Measurements from ENCODE around the gene ATP13A4.
A peak's percentile ranks its signal among the peaks of the same experiment; 100 is the strongest.
"Not testable (repeated sequence)": the region's sequence is repeated elsewhere in the genome, so short reads cannot be mapped to it uniquely, and the experiment has no call there.

The ATP13A4 gene

DNA sequence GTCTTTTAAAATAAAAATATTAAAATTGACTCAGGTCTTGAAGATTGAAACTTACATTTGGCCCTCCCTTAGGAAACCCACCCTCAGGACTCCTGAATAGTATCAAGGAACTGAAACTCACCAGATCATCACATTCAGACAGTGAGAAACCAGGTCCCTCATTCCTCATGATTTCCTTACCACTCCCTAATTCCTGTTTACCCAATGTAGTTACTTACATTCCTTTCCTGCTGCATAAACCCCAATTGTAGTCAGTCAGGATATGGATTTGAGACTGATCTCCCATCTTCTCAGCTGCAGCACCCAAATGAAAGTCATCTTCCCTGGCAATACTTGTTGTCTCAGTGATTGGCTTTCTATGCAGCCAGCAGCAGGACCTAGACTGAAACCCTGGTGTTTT lies 8.6 kb downstream of the ATP13A4 start:
- peak; percentile 65 for DNase-seq (ENCODE audit: low read depth)
- TF ChIP-seq, protein P1, sequence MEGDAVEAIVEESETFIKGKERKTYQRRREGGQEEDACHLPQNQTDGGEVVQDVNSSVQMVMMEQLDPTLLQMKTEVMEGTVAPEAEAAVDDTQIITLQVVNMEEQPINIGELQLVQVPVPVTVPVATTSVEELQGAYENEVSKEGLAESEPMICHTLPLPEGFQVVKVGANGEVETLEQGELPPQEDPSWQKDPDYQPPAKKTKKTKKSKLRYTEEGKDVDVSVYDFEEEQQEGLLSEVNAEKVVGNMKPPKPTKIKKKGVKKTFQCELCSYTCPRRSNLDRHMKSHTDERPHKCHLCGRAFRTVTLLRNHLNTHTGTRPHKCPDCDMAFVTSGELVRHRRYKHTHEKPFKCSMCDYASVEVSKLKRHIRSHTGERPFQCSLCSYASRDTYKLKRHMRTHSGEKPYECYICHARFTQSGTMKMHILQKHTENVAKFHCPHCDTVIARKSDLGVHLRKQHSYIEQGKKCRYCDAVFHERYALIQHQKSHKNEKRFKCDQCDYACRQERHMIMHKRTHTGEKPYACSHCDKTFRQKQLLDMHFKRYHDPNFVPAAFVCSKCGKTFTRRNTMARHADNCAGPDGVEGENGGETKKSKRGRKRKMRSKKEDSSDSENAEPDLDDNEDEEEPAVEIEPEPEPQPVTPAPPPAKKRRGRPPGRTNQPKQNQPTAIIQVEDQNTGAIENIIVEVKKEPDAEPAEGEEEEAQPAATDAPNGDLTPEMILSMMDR (IDR thresholded peaks at IDR 0.05; ENCODE audit: insufficient read depth, low read depth, low read length, missing control alignments) = no peak
- no peak overlapping the region for H3K4me3 ChIP-seq (ENCODE audit: low read length)

DNA sequence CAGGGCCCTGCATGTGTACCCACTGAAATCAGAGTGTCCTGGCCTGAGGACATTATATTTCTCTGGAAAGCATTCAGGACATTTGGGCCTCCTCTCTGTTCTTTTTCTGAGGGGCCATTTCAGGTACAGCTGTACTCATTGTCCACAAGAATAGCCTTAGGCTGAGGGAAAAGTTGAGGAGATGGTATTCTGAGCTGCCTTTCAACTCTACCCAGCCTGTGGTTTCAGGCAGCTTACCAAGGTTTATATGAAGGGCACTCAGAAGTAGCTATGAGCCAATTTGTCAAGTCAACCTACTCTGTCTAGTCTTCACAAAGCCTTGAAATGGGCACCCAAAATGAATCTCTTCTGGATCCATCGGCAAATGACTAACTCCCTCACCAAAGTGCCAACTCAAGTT lies 9.4 kb downstream of the ATP13A4 start:
- no peak overlapping the region for H3K4me3 ChIP-seq (ENCODE audit: low read length)
- TF ChIP-seq, protein P1 (IDR thresholded peaks at IDR 0.05; ENCODE audit: insufficient read depth, low read depth, low read length, missing control alignments) = no peak
- no peak for DNase-seq (ENCODE audit: low read depth)

DNA sequence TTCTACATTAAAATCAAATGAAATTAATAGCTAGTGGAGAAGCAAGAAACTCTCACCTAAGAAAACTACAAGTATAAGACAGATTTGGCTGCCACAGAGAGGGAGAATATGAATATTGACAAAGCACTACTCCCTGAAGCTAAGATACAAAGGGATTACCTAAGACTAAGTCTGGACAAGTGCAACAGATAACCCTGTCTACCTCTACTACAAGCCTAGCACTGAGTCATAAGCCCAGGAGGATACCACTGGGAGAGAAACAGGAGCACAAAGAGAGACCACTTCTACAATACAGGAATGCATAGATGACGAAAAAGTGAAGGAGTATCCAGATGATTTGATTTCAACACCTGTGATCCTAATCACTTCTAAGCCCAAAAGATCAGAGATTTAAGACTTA lies 10.4 kb downstream of the ATP13A4 start:
- TF ChIP-seq, protein P1 (IDR thresholded peaks at IDR 0.05; ENCODE audit: insufficient read depth, low read depth, low read length, missing control alignments) = no peak
- peak; percentile 30 for DNase-seq (ENCODE audit: low read depth)

DNA sequence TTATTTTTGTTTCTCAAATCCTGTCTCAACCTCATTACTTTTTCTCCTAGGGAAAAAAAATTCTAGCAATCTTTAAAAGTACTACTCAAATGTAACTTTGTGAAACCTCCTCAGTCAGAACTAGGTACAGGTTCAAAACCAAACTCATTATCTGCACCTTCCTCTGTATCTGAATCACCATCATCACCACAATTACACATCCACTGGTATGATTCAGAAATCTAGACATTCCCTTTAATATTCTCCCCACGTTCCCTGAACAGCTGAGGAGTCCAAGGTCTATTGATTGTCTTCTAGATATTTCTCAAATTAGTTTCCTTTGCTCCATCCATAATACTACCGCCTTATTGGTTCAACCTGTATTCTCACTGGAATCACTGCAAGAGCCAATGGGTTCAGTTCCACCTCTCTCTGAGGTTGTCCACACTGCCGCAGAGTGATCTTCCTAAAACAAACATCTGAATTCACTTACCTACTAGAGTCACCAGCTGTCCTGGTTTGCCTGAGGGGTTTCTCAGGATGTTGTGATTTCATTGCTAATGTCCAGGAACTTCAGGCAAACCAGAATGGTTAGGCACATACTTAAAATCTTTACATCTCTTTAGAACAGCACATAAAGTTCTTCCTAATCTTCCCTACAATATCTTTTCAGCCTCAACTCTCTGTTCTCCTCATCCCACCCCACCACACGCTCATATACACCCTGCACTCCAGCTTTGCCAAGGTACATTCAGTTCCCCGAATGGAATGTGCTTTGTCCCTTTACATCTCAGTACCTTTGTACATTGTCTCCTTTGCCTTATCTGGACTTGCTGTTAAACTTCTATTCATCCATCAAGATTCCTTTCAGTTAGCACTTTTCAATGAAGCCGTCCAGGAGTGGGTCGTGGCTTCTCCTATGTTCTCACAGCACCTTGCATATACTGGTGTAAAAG lies 24.2 kb downstream of the ATP13A4 start:
- peak; percentile 40 for DNase-seq (ENCODE audit: low read depth)
- TF ChIP-seq, protein P1 (IDR thresholded peaks at IDR 0.05; ENCODE audit: insufficient read depth, low read depth, low read length, missing control alignments) = no peak
- H3K4me3 ChIP-seq (ENCODE audit: low read length) = no peak overlapping the region

More for the DNA sequence above, 10.4 kb downstream of the ATP13A4 start:
- H3K4me3 ChIP-seq (ENCODE audit: low read length) = no peak overlapping the region

DNA sequence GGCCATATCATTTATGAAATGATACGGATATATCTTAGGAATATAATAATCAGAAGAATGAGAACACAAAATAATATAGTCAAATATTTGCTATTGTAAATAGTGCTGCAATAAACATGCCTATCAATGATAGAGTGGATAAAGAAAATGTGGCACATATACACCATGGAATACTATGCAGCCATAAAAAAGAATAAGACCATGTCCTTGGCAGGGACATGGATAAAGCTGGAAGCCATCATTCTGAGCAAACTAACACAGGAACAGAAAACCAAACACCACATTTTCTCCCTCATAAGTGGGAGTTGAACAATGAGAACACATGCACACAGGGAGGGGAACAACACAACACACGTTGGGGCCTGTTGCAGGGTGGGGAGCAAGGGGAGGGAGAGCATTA lies 28.6 kb downstream of the ATP13A4 start:
- H3K4me3 ChIP-seq (ENCODE audit: low read length); DNase-seq (ENCODE audit: low read depth): not testable (repeated sequence)

DNA sequence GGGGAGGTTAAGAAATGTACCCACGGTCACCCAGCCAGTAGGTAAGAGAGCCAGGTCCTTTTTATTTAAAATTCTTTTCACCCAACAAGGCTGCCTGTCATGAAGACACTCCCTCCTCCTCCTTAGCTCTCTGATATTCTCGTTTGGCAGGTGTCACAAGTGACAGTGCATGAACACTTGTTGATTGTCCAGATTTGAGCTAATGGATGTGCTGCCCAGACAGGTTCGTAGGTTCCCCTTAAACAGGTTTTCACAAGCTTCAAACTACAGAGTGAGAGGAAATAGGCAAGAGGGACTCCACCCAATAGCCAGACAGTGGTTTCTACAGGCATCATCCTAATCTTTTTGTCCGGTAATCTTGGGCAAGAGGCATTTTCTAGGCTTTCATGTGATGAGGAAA lies 32.2 kb downstream of the ATP13A4 start:
- TF ChIP-seq, protein P1 (IDR thresholded peaks at IDR 0.05; ENCODE audit: insufficient read depth, low read depth, low read length, missing control alignments) = no peak
- DNase-seq (ENCODE audit: low read depth) = peak; percentile 92
- H3K4me3 ChIP-seq (ENCODE audit: low read length) = no peak overlapping the region

DNA sequence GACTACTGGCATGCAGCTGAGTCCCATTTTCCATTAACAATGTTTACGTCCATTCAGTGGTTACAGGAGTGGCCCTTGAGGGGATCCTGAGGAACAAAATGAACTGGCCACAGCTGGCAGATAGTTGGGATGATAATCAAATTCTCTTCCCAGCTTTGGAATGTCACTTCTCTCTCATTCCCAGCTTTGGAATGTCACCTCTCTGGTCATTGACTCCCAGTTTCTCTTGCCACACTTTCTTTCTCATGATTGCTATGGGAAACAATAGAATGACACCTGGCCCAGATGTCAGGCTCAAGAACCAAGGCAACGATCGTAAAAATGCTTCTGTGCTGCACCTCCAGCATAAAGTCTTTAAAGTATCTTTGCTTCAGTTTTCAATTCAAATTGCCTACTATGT lies 34.0 kb downstream of the ATP13A4 start:
- TF ChIP-seq, protein P1 (IDR thresholded peaks at IDR 0.05; ENCODE audit: insufficient read depth, low read depth, low read length, missing control alignments) = no peak
- H3K4me3 ChIP-seq (ENCODE audit: low read length) = no peak overlapping the region
- no peak for DNase-seq (ENCODE audit: low read depth)

Data from epithelial cell of esophagus (primary cell).